T-helper 2 cell (primary cell): ENCODE measurements around the gene TRIM63.
"Not testable (repeated sequence)": the region's sequence is repeated elsewhere in the genome, so short reads cannot be mapped to it uniquely, and the experiment has no call there.

ENCODE experiments used
- DNase-seq, 5 experiments: peaks; one replicate each; pipeline versions ENCODE4 v3.0.0 to v3.0.0-alpha.2; 2012 to 2022
- total RNA-seq, 2 donors: gene quantifications; one replicate each; lab custom pipeline; 2026; lab: John Stamatoyannopoulos, UW

TRIM63 gene
- total RNA-seq: 0 reads per million in 2 donors

DNA sequence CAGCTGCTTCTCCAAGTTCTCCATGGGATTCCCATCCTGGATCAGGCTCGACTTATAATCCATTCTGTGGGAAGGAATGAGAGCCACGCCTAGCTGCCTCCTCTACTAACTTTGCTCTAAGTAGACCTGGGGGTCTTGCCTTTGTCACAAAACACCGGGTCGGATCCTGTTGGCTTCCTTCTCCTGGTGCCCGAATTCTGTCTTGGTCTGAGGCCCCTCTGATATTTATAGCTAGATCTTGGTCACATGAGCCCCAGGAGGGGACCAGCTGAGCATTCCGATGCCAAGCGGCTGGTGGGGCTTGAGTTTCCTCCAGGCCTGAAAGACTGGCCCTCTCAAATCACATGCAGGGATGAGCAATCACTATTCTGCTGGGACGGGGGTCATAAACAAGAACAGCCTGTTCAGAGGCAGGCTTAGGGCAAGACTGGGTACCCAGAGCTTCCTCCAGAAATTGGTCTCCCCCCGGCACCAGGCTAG lies at the start of gene TRIM63:
Gene TRIM63 (minus strand): TSS at position 199 of the 480 bp plus-strand sequence. CDS start 136 bp downstream, at position 63.
- no peak for DNase-seq

DNA sequence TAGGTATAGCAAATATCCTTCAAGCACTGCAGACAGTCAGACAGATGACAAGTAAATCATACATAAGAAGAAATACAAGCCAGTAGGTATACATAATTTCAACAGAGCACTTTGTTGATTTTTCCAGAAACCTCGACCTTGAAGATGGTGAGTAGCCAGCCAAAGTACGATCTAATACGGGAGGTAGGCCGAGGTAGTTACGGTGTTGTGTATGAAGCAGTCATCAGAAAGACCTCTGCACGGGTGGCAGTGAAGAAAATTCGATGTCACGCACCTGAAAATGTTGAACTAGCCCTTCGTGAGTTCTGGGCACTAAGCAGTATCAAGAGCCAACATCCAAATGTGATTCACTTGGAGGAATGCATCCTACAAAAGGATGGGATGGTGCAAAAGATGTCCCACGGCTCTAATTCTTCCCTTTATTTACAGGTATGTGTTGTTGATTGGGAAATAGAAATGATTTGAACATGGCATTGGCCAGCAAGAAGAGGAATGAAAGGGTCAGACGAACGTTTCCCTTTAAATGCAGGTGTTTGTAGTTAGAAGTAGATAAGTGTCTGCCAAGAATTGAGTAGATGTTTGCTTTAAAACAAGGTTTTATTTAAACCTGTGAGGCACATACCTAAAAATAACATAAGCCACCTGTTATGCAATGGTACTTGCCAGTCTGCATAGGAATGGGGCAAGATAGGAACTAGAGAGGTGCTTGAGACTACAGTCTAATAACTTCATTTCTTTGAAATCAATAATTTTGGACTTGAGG lies 46.9 kb upstream of the TRIM63 start:
- DNase-seq: no peak

DNA sequence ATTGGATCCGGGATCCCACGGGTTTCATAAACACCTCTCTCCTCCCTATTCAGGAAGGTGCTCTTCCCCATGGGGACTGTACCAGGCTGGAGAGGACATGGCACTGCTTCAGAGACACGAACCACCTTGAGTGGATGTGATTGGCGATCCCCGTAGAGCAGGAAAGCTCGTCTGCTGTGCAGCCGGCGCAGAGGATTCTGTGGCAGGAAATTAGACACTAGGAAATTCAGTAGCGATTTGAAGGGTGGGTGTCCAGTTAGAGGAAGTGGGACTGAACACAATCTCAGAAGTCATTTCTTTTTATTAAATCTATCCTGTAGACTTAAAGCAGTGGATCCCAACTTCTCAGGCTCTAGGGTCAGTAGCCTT lies 45.0 kb upstream of the TRIM63 start:
- peak in 1 of 5 experiments; percentile 29 for DNase-seq

DNA sequence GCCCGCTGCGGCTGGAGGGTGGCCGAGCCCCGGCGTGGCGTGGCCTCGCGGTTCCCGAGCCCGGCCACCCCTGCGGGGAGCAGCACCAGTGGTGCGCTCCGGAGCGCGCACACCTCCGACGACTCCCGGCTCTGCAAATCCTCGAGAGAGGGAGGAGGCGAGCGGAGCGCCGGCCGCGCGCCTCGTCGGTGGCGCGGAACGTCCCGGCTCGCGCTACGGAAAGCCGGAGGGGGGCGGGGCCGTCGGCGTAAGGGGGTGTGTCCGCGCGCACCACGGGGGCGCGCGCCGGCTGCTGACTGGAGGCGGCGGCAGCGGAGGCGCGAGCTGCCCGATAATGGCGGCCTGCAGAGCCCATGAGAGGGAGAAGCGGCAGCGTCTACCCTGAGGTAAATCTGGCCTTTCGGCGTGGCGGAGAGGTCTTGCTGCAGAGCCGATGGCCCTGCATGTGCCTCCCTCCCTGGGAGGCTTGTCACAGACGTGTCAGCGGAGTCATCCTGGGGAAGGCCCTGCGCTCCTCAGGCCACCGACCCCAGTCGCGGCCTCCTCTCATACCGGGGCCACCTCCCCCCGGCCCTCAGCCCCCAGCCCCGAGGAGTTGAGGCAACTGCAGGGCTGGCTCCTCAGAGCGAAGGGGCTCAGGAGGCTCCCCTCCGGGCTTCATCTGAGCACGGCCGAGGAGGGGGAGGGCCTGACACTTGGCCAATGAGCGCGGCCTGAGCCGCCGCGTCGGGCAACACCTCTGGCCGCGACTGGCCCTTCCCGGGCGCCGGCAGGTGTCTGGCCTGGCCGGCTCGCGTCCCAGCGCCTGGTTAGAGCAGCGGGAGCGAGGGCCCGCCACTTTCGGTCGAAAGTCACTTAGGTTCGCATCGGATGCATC lies 44.3 kb upstream of the TRIM63 start, which contains the start of gene PDIK1L:
Gene PDIK1L (plus strand): TSS at position 295 of the 877 bp plus-strand sequence. CDS start 2,485 bp downstream, outside the sequence.
- DNase-seq: peak; percentile 89 to 98 (median 92)

DNA sequence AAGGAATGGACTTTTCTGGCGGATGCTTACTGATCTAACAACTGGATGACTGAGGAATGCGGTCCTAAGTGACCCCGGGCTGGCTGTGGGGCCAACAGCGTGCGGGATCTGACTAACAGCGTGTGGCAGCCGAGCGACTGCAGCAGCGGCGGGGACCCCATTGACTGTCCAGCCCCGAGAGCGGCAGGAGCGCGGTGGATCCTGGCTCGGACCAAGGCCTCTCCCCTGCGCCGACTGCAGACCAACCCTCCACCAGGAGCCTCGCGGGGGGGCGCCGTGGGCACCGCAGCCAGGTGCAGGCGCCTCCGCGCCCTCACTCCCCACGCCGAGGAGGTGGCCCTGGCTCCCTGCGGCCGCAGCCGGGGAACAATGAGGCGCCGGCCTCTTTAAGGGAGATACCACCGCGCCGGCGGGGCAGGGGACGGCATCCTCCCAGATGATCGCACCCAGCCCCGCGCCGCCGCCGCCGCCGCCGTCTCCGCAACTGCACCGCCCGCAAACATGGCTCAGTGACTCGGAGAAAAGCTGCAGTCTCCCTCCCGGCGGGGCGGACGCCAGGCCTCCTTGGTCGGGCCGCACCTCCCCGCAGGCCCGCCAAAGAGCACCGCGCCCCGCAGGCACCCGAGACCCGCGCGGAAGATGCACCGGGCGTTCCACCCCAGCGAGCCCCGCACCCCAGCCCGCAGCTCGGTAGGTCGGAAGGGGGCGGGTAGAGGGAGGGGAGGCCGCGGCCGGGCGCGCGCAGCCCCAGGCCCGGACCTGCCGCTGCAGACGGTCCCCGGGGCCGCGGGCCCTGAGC lies 43.5 kb upstream of the TRIM63 start:
- DNase-seq: peak; percentile 61 to 86 (median 67)

DNA sequence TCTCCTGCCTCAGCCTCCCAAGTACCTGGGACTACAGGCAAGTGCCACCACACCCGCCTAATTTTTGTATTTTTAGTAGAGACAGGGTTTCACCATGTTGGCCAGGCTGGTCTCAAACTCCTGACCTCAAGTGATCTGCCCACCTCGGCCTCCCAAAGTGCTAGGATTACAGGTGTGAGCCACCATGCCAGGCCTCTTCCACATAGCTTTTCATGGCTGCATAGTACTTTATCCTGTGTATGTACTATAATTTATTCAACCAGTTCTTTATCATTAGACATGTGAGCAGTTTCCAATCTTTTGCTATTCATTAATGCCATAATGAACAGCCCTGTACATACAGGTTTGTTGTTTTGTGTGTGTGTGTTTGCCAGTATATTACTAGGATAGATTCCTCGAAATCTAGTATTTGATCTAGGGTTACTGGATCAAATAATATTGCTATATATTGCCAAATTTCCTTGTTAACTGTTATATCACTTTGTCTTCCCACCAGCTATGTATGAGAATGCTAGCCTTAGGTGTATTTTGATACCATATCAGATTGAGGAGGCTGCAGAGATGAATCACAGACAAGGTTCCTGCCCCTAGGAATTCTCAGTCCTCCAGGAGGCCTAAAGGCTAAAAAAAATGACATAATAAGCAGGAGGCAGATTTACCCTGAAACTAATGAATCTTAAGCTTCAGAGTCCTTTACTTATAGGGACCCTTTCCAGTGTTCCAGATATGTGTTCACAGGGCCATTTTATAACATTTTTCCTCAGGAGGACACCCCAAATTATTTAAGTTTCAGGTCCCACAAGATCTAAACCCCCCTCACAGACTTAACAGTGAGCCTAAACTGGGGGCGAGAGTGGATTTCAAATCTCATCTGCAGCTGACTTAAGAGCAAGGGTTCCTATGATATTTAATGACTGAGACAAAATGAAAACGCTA lies 42.1 kb upstream of the TRIM63 start:
- no peak for DNase-seq

DNA sequence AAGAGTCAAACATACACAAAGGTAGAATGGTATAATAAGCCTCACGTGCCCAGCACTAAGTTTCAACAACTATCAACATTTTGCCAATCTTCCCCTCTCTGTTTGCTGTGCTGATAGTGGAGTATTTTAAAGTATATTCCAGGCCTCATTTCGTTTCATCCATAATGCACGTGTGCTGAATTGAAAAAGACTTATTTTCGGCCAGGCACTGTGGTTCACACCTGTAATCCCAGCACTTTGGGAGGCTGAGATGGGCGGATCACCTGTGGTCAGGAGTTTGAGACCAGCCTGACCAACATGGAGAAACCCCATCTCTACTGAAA lies 37.8 kb upstream of the TRIM63 start:
- not testable (repeated sequence) for DNase-seq

DNA sequence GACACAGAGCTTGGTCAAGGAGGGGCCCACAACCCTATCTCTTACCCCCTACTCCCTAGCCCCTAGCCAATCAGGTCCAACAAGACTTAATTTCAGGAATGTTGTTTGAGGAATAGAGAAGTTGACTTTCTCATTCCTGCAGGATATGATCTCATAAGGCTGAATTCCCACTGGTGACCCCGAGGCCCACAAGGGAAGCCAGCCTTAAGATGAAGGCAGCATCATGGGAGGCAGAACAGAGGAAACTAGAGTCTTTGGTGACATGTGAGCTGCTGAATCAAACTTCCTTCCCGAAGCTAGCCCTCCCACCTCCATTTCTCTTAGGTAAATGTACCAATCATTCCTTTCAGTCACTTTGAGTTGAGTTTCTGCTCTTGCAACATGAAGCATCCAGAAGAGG lies 35.1 kb upstream of the TRIM63 start:
- DNase-seq: no peak

DNA sequence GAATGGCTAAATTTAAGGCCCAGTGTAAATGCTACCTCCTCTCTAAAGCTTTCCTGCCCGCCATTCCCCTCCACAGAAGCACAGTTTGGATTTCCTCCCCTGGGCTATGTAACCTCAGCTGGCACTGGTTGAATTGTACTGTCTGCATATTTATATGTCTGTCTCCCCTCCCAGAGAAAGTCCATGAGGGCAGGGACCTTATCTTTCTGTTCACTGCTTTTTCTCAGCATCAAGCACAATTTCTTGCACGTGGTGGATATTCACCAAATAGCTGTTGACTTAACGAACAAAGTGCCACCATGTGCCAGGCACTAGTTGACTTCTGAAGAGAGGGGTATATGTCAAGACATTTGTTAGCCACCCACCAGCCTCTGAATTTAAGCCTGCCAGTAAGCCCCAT lies 34.7 kb upstream of the TRIM63 start:
- DNase-seq: no peak

DNA sequence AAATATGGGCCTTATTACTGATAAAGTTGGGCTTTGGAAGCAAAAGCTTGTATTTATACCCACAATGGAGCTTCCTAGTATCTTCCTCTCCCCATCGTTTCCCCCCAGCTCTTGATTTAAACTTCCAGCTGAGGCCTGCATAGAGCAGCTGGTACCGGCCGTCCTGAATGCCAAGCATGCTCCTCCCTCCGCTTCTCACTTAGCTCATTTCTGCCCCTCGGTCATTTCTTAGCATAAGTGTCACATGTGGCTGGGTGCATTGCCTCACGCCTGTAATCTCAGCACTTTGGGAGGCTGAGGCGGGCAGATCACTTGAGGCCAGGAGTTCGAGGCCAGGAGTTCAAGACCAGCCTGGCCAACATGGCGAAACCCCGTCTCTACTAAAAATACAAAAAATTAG lies 32.8 kb upstream of the TRIM63 start:
- not testable (repeated sequence) for DNase-seq

DNA sequence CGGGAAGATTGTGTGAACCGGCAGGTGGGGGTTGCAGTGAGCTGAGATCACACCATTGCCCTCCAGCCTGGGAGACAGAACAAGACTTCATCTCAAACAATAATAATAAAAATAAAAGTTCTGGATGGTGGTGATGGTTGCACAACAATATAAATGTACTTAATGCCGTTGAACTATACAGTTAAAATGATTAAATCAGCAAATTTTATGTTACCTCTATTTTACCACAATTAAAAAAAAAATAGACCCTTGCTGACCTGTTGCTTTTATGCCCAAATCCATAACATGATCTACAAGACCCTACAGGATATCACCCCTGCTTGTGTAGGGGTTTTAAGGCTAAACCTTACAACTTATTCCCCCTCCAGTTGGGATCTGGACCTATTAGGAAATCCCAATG lies 32.4 kb upstream of the TRIM63 start:
- no peak for DNase-seq

DNA sequence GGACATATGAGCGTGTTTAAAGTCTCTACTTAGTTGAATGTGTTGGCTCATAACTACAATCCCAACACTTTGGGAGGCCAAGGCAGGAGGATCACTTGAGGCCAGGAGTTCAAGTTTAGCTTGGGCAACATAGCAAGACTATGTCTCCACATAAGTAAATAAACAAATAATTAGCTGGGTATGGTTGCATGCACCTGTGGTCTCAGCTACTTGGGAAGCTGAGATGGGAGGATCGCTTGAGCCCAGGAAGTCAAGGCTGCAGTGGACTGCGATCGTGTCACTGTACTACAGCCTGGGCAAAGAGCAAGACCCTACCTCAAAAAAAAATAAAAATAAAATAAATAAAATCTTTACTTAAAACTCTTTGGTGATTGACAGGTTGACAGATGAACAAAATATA lies 31.2 kb upstream of the TRIM63 start:
- DNase-seq: no peak

DNA sequence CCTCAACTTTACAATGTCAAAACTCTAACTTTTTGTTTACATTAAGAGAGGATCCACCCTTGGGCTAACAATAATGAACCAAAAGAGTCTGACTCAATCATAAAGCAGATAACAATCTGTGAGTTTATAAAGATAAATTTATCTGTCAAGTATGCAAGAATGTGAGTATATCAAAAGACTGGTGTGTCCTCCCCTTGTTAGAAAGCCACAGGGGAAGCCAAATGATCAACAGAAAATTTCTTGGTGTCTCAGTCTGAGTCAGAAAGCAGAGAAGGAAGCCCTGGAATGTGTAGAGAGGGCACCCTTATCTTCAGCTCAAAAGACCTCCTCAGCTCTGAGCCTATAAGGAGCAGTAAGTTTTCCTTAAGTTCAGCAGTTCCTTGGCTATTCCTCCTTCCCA lies 30.3 kb upstream of the TRIM63 start:
- peak in 1 of 5 experiments; percentile 88 for DNase-seq

DNA sequence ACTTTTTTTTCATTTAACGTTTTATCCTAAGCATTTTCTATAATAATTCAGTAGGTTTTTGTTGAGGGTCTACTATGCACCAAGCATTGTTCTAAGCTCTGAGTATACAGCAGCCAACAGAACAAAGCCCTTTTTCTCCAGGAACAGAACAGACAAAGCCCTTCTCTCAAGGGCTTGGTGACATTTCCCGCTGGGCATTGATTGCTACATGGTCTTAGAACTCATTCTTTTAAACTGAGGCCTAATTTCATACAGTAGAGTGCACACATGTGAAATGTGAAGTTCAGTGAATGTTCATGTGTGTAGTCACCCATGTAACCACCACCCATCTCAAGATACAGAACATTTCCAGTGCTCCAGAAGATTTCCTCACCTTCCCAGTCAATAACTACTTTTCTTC lies 29.0 kb upstream of the TRIM63 start:
- DNase-seq: no peak

DNA sequence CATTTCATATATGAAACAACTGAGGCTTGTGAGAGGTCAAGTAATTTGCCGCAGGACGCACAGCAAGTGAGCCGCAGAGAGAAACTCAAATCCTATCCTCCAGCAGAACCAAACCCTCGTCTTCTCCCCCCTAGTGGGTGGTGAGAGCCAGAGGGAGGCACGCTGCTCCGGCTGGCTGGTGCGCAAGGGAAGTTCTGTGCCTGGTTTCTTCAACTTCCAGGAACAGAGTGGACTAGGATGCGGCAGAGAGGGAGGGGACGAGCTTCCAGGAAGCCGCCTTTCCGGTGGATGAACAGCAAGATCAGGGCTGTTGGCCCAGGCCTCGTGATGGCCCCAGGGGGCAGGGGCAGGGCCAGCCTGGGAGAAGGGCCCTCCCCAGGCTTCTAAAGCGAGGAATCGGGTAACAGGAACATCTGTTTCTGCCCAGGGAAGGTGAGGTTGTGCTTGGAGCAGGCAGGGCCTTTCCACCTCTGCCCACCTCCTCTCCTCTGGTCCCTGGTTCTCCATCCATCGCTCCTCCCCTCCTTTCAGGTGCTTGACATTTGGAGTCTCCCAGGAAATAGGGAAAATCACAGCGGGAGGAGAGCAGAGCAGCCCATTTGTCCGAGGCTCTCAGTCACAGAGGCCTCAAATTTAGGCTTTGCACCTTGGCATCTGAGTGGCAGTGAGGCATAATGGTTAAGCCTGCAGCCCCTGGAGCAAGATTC lies 27.4 kb upstream of the TRIM63 start:
- no peak for DNase-seq

DNA sequence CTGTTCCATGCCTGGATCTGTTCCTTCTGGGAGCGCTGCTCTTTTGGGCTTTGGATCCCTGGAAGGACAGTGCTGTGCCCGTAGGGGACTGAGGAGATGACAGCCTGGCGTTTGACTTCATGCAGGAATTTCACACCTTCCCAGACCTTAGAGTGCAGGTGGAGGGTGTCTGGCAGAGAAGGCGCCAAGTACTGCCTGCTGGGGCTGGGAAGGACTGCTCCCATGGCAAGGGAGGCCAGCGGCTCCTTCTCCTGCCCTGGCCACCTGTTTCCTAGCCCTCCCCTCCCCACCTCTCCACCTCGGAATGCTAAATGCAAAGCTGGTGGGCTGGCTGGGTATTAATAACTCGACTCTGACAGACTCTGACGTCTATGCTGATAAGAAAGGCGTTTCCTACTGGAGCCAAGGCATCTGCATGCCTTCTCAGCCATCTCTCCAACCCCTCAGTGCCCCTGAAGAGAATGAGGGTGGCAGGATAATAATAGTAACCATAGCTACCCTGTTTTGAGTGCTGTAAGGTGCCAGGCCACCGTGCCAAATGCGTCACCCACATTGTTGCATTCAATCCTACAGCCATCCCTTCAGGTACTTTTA lies 26.7 kb upstream of the TRIM63 start:
- no peak for DNase-seq

DNA sequence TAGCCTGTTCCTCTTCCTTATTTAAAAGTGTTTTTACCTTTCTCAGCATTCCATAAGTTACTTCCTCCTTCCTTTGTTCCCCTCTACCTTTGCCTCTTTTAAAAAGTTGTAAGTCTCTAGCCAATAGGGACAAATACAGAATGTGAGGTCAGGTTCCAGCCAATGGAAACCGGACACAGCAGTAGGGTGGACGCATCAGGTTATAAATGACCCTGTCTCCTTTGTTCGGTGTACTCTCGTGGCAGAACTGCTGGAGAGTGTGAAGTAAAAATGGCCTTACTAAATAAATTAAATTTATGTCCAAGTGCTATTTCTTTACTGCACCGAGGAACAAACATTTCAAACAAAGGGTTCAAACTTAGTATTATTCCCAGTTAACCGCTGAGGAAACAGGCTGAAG lies 26.1 kb upstream of the TRIM63 start:
- DNase-seq: not testable (repeated sequence)

DNA sequence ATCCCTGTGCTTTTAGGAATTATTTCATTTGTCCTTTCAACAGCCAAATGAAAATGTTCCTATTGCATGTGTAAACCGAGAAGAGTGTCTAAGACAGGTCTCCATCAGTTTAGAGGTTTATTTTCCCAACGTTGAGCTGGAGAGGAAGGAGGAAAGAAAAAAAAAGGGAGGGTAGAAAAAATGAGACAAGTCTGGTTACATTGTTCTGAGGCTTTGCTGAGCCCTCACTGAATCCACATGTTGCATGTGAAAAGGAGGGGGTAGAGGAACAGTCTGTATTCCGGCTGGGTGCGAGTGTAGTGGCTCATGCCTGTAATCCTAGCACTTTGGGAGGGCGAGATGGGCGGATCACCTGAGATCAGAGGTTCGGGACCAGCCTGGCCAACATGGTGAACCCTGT lies 25.0 kb upstream of the TRIM63 start:
- no peak for DNase-seq

DNA sequence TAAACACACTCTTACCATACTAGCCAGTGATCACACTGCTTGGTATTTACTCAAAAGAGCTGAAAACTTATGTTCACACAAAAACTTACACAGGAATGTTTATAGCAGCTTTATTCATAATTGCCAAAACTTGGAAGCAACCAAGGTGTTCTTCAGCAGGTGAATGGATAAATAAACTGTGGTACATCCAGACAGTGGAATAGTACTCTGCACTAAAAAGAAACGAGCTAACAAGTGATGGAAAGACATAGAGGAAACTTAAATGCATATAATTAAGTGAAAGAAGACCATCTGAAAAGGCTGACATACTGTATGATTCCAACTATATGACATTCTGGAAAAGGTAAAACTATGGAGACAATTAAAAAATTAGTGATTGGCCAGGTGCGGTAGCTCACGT lies 23.5 kb upstream of the TRIM63 start:
- DNase-seq: no peak

DNA sequence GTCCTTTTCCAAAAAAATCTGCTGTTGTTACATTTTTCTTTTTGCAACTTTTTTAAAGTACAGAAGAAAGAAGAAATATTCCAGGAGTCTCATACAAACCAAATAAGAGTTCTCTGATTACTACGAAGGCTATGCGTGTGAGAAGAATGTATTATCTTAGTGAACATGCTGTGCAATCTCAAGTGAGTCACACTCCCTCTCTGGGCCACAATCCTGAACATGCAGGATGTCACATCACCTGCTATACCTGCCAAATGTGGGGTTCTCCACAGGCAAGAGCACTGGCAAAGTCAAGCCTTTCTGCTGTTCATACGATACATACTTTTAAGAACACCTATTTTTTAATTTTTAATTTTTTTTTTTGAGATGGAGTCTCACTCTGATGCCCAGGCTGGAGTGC lies 21.7 kb upstream of the TRIM63 start:
- DNase-seq: no peak

DNA sequence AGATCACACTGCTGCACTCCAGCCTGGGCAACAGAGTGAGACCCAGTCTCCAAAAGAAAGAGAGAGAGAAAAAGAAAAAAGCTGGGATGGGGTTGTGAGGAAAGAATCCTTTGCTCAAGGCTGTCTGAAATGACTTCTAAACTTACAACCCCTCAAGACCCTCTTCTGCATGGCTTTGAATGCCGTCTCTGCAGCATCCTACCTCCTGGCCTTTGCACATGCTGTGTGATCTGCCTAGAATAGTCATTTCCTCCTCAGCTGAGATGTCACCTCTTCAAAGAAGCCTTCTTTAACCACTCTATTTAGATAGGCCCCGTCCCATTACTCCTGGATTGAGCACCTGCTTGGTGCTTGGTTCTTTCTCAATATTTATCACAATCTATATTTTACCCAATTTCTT lies 17.4 kb upstream of the TRIM63 start:
- no peak for DNase-seq
